GM19328 (cell line): ENCODE data around the gene UBE2Z.

Source experiments
- ATAC-seq: cut with Tn5 transposase; IDR thresholded peaks from one replicate; pipeline ENCODE4 v1.9.1; 2021; ENCODE audit warnings: mild to moderate bottlenecking, moderate library complexity; ENCODE audit not compliant: unreplicated experiment

UBE2Z gene

DNA sequence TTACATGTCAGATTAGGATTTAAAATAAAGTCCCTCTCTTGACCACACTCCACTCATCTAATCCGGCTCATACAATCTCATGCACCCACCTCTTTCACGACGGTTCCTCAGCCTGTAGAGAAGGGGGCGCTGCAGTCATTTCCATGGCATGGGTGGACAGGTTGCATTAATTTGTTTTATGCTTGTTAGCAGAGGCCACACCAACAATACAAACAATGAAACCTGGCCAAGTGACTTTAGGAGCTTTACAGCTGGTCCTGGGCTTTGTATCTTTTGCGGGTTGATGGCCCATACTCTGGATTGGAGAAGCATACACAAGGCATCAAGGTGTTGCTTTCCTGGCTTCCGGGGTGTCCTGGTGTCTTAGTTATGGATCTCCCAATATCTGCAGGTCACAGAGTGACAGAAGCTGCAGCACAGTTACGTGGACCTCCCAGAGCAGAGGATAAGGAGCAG is 46.1 kb downstream of the UBE2Z start:
- ATAC-seq: no peak

DNA sequence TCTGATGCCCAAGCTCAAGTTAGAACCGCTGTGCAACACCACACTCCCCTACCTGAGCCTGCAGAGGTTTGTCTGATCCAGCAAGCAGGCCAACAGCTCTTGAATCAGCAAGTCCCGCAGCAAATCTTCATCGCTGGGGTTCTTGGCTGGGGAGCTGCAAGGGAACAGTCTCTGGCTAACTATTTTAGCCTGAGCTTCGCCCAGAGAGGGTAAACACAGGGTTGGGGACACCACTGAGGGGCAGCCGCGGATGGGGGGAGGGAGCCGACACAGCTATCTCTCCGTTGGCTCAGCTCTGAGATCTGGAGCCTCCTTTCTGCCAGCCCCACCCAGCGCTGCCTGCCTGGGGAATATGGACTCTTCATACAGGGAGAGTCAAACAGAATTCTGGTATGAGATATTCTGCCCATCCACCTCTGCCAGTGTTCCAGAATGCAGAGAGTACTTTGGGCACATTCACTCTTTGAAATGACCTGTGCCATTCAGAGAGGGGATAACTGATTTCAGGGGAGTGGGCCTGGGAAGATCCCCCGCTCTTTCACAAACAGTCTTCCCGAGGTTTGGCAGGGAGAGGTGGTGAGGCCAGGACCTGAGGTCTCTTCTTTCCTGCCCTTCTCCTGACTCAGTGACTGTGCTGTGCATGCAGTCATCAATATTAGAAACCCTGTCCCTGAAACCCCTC is 52.8 kb downstream of the UBE2Z start:
- ATAC-seq: no peak

DNA sequence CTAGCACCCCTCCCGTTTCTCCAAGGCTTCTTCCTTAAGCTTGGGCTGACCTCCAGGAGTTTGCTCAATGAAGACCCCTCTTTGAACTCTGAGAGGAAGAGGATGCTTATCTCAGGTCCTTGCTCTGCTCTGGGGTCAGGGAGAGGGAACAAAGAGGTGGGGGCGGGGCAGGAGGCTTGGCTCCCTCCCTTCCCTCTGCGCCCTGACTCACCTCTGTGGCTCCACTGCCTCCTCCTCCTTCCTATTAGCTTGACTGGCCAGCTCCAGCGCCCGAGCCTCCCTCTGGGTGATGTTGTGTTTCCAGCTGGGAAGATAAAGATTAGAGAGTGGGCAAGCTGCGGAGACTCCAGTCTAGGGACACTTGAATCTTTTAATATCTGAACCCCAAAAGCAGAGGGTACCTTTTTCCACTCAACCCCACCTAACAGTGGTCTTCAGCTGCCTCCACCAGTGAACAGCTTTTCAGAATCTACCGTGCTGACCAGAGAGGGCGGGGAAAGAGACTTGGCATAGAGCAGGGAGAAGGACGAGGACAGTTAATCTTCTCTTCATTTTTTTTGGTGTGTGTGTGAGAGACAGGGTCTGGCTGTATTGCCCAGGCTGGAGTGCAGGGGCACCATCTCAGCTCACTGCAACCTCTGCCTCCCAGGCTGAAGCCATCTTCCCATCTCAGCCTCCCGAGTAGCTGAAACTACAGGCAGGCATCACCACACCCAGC is 53.5 kb downstream of the UBE2Z start:
- no peak for ATAC-seq

DNA sequence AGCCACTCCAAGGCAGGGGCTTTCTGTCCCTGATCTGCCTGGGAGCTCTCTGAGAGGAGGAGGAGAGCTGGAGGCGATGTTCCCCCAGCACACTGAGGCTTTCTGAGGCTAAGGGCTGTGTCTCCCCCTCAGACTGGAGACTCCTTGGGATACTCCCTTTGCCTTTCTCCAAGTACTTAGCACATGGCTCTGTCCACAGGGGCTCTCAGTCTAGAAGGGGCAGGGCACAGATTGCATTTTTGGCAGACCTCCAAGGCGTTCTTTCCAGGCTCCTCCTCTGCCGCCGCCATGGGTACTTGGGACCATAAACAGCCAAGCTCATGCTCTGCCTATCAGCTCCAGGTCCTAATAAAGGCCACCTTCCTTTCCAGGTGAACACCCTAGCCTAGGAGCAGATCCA is 62.0 kb downstream of the UBE2Z start:
- no peak for ATAC-seq

GRCh38 chr17:48970865-48971687 is 62.9 kb downstream of the UBE2Z start:
- ATAC-seq: no peak

- ATAC-seq: no peak
Observed at GRCh38 chr17:48972749-48973097, 64.5 kb downstream of the UBE2Z start.

DNA sequence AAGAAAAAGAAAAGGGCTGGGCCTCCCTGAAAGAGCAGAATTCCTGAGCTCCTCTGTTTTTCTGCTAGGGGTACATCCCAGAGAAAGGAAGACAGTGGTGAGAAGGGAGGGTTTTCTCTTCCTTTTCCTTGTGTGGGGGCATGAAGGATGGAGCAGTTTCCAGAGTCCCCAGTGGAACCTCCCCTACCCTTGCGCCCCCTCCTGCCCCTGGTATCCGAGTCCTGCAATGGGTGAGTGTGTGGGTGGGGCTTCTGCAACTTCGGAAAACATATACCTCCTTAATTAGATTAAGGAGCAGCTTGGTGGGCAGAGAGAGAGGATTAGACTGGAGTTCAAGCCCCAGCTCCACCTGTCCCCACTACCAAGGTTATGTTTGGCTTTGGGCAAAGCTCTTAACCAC is 65.6 kb downstream of the UBE2Z start:
- ATAC-seq: no peak
